Measurements from ENCODE around the gene UTS2. TPM values are rescaled to one million over a fixed set of nuclear protein-coding genes. Genes with fewer than 3 reads are reported as not detected.
A peak's percentile ranks its signal among the peaks of the same experiment; 100 is the strongest.

The UTS2 gene
- total RNA-seq, 2 experiments from 2014 or later, result 0.16 TPM; not detected in 1

DNA sequence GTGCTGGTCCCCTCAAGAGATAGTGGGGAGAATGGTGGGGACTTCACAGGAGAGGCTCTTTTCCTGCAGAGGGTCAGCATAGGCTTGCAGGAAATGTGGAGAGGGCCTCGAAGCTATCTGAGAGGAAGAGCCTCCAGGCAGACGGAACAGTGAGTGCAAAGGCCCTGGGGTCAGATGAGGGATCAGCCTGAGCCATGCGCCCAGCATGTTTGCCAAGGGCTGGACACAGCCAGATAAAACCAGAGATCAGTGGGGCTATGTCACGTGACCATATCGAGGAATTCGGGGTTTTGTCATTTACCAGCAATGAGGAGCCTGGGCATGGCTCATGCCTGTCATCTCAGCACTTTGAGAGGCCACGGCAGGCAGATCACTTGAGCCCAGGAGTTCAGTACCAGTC lies 6.5 kb upstream of the UTS2 start:
- Mint-ChIP-seq H3K9me3 (ENCODE audit: insufficient read depth) (no peaks in the 10 kb centered on the region), H3K27ac (no peak overlapping the region), H3K4me1 (ENCODE audit: low read depth) (no peaks in the 10 kb centered on the region), H3K27me3 (ENCODE audit: low read depth) (peaks cover 1% of the 10 kb centered on the region), H3K36me3 (ENCODE audit: low read depth) (no peaks in the 10 kb centered on the region), H3K4me3 (no peak overlapping the region)
- no peak for DNase-seq
- POLR2A ChIA-PET, result no interaction called here
- no peak for ATAC-seq
- CTCF ChIA-PET, result no interaction called here

DNA sequence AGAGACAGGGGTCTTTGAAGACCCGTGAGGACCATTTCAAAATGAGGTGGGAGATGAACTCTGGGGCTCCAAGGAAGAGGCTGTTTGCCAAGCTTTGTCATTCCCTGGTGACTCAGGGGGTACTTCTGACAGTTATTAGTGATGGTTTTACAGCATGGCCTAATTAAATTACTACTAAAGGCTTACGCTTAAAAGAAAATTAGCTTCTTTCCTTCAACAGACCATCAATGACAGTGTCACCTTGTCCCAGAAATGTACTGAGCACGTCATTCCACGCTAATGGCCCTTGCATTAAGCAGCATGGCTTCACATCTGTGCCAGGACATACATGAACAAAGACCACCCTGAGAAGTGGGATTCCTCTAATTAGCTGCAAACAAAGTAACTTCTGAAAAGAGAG lies 5.1 kb upstream of the UTS2 start:
- Mint-ChIP-seq H3K9me3 (ENCODE audit: insufficient read depth) (no peaks in the 10 kb centered on the region), H3K27me3 (ENCODE audit: low read depth) (peaks cover 7% of the 10 kb centered on the region), H3K4me1 (ENCODE audit: low read depth) (no peaks in the 10 kb centered on the region), H3K27ac (no peak overlapping the region), H3K4me3 (no peak overlapping the region), H3K36me3 (ENCODE audit: low read depth) (no peaks in the 10 kb centered on the region)
- ATAC-seq, result no peak
- ChIA-PET POLR2A (no interaction called here), CTCF (interaction anchor here (1.4 kb wide), 1 partner anchor 37 kb away, joined by 3 read pairs; no protein-coding TSS in a partner anchor)
- DNase-seq, result no peak

DNA sequence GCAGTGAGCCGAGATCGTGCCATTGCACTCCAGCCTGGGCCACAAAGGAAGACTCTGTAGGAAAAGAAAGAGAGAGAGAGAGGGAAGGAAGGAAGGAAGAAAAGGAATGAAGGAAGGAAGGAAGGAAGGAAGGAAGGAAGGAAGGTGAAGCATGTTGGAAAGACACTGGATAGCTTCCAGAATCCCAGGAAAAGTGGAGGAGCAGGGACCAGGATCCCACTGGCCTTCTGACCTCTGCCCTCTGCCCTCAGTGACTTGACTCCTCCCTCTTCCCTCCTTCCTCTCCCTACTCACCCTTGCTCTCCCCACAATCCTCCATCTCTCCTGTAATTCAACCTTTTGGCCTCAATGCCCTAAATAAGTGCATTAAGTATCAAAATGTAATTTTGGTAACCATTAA lies 4.1 kb upstream of the UTS2 start:
- H3K36me3 Mint-ChIP-seq (ENCODE audit: low read depth), result no peaks in the 10 kb centered on the region
- H3K4me3 Mint-ChIP-seq, result no peak overlapping the region
- no peak for ATAC-seq
- H3K9me3 Mint-ChIP-seq (ENCODE audit: insufficient read depth), result no peaks in the 10 kb centered on the region
- no peak overlapping the region for H3K27ac Mint-ChIP-seq
- POLR2A ChIA-PET, result no interaction called here
- no peak for DNase-seq
- CTCF ChIA-PET, result interaction anchor here (1.0 to 1.4 kb wide), 2 partner anchors 36 to 189 kb away, joined by 3 read pairs; no protein-coding TSS in a partner anchor
- no peaks in the 10 kb centered on the region for H3K4me1 Mint-ChIP-seq (ENCODE audit: low read depth)
- peaks cover 10% of the 10 kb centered on the region for H3K27me3 Mint-ChIP-seq (ENCODE audit: low read depth)

- CTCF ChIA-PET, result no interaction called here
- ATAC-seq, result no peak
- H3K27me3 Mint-ChIP-seq (ENCODE audit: low read depth), result peaks cover 12% of the 10 kb centered on the region
- H3K9me3 Mint-ChIP-seq (ENCODE audit: insufficient read depth), result no peaks in the 10 kb centered on the region
- POLR2A ChIA-PET, result no interaction called here
- H3K4me1 Mint-ChIP-seq (ENCODE audit: low read depth), result no peaks in the 10 kb centered on the region
- H3K4me3 Mint-ChIP-seq, result no peak overlapping the region
- no peak overlapping the region for H3K27ac Mint-ChIP-seq
- H3K36me3 Mint-ChIP-seq (ENCODE audit: low read depth), result no peaks in the 10 kb centered on the region
- DNase-seq, result no peak
Measured at GRCh38 chr1:7856345-7856744, 3.5 kb upstream of the UTS2 start.

DNA sequence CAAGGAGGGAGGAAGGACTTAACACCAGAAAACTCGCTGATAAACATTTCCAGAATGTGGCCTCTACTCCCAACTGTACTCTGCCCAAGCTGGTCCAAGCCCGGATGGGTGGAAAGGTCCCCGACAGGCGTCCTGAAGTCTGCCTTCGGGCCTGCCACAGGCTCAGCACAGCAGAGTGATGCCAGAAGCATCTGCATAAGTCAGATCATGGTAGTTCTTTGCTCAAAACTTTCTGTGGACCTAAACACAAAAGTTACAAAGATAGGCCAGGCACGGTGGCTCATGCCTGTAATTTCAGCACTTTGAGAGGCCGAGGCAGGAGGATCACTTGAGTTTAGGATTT lies 790 bp upstream of the UTS2 start:
- ChIA-PET CTCF (no interaction called here), POLR2A (no interaction called here)
- no peaks in the 10 kb centered on the region for H3K36me3 Mint-ChIP-seq (ENCODE audit: low read depth)
- no peak overlapping the region for H3K4me3 Mint-ChIP-seq
- peaks cover 13% of the 10 kb centered on the region for H3K27me3 Mint-ChIP-seq (ENCODE audit: low read depth)
- H3K27ac Mint-ChIP-seq, result no peak overlapping the region
- DNase-seq (no peak), ATAC-seq (no peak)
- no peaks in the 10 kb centered on the region for H3K4me1 Mint-ChIP-seq (ENCODE audit: low read depth)
- H3K9me3 Mint-ChIP-seq (ENCODE audit: insufficient read depth), result no peaks in the 10 kb centered on the region

GRCh38 chr1:7850786-7851185 lies 2.1 kb downstream of the UTS2 start:
- H3K27me3 Mint-ChIP-seq (ENCODE audit: low read depth), result peaks cover 17% of the 10 kb centered on the region
- POLR2A ChIA-PET, result no interaction called here
- no peak overlapping the region for H3K27ac Mint-ChIP-seq
- no peak for ATAC-seq
- H3K4me3 Mint-ChIP-seq, result no peak overlapping the region
- H3K36me3 Mint-ChIP-seq (ENCODE audit: low read depth), result no peaks in the 10 kb centered on the region
- H3K4me1 Mint-ChIP-seq (ENCODE audit: low read depth), result no peaks in the 10 kb centered on the region
- CTCF ChIA-PET, result interaction anchor here (1.2 to 1.5 kb wide), 2 partner anchors 10 to 49 kb away, joined by 3 read pairs; no protein-coding TSS in a partner anchor
- DNase-seq, result no peak
- no peaks in the 10 kb centered on the region for H3K9me3 Mint-ChIP-seq (ENCODE audit: insufficient read depth)

GRCh38 chr1:7847599-7847998 lies 5.3 kb downstream of the UTS2 start:
- no peak overlapping the region for H3K27ac Mint-ChIP-seq
- CTCF ChIA-PET, result interaction anchor here (0.6 to 1.2 kb wide), 2 partner anchors 26 to 180 kb away, joined by 3 read pairs; no protein-coding TSS in a partner anchor
- no peaks in the 10 kb centered on the region for H3K9me3 Mint-ChIP-seq (ENCODE audit: insufficient read depth)
- POLR2A ChIA-PET, result no interaction called here
- H3K27me3 Mint-ChIP-seq (ENCODE audit: low read depth), result peaks cover 8% of the 10 kb centered on the region
- DNase-seq (no peak), ATAC-seq (no peak)
- H3K4me1 Mint-ChIP-seq (ENCODE audit: low read depth), result peaks cover 7% of the 10 kb centered on the region
- H3K36me3 Mint-ChIP-seq (ENCODE audit: low read depth), result no peaks in the 10 kb centered on the region
- no peak overlapping the region for H3K4me3 Mint-ChIP-seq

DNA sequence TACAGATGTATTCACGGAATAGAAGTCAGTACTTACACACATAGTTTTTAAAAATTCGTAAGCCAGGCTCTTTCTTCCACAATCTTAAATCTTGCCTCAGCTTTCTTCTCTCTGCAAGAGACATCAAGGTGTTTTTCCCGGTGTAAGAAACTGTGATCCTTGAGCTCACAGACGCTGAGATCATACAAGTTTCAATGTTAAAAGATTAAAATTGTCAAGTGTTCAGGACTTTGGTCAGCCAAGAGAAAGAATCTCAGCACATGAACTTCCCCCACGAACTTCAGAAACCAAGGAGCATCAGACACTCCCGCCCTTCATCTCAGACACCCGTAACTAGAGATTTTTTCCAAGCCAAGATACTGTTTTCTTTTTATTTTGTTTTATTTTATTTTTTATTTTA lies 6.2 kb downstream of the UTS2 start:
- Mint-ChIP-seq H3K4me1 (ENCODE audit: low read depth) (peaks cover 9% of the 10 kb centered on the region), H3K9me3 (ENCODE audit: insufficient read depth) (no peaks in the 10 kb centered on the region), H3K27ac (no peak overlapping the region), H3K4me3 (no peak overlapping the region), H3K27me3 (ENCODE audit: low read depth) (peaks cover 7% of the 10 kb centered on the region), H3K36me3 (ENCODE audit: low read depth) (no peaks in the 10 kb centered on the region)
- CTCF ChIA-PET, result interaction anchor here (1.2 to 1.6 kb wide), 2 partner anchors 94 to 179 kb away, joined by 3 read pairs; no protein-coding TSS in a partner anchor
- POLR2A ChIA-PET, result no interaction called here
- no peak for DNase-seq
- ATAC-seq, result no peak

DNA sequence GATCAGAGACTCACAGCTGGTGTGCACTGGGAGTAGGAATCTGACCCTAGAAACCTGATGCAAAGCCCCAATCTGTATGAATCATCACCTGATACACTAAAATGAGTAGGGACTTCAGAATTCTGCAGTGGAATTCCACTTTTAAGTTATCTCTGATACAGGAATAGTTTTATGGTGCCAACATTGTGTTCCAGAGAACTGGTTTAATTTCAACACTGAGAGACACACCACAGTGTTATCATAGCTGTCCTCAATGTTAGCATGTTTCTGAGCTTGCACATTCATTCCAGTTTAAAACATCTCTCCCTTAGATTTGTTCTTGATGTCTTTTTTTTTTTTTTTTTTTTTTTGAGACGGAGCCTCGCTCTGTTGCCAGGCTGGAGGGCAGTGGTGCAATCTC lies 7.1 kb downstream of the UTS2 start:
- H3K27ac Mint-ChIP-seq, result no peak overlapping the region

DNA sequence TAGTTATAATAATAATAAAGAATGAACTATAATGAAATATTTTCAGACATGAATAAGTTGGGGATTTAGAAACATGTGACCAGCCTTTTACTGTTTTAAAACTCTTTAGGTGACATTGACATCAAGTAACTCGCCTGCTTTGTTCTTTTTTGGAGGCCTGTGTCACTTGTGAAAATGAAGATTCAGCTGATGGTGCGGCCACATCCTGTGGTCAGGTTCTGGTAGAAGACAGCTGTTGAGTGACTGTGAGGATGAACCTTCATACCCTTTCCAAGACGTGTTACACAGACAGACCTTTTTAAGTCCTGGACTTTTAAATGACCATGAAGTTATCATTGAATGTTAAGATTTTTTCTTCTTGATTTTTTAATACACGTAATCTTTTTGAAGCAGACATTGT lies 10.3 kb downstream of the UTS2 start:
- ChIA-PET POLR2A (no interaction called here), CTCF (no interaction called here)
- DNase-seq, result peak; percentile 69
- no peak for ATAC-seq
- Mint-ChIP-seq H3K4me3 (no peak overlapping the region), H3K27me3 (ENCODE audit: low read depth) (peaks cover 4% of the 10 kb centered on the region), H3K36me3 (ENCODE audit: low read depth) (peaks cover 18% of the 10 kb centered on the region), H3K4me1 (ENCODE audit: low read depth) (peaks cover 12% of the 10 kb centered on the region), H3K9me3 (ENCODE audit: insufficient read depth) (peaks cover 8% of the 10 kb centered on the region), H3K27ac (peak overlapping the region; percentile 55)

More for the DNA sequence above, 7.1 kb downstream of the UTS2 start:
- DNase-seq (no peak), ATAC-seq (no peak)
- H3K4me3 Mint-ChIP-seq, result no peak overlapping the region
- no peaks in the 10 kb centered on the region for H3K9me3 Mint-ChIP-seq (ENCODE audit: insufficient read depth)
- CTCF ChIA-PET, result interaction anchor here (1.6 kb wide), 1 partner anchor 93 kb away, joined by 3 read pairs; no protein-coding TSS in a partner anchor
- peaks cover 4% of the 10 kb centered on the region for H3K27me3 Mint-ChIP-seq (ENCODE audit: low read depth)
- POLR2A ChIA-PET, result no interaction called here
- peaks cover 12% of the 10 kb centered on the region for H3K4me1 Mint-ChIP-seq (ENCODE audit: low read depth)
- peaks cover 1% of the 10 kb centered on the region for H3K36me3 Mint-ChIP-seq (ENCODE audit: low read depth)

GRCh38 chr1:7839526-7839925 lies 13.3 kb downstream of the UTS2 start:
- H3K4me3 Mint-ChIP-seq, result no peak overlapping the region
- no peak overlapping the region for H3K27ac Mint-ChIP-seq
- peaks cover 24% of the 10 kb centered on the region for H3K36me3 Mint-ChIP-seq (ENCODE audit: low read depth)
- peaks cover 12% of the 10 kb centered on the region for H3K4me1 Mint-ChIP-seq (ENCODE audit: low read depth)
- H3K27me3 Mint-ChIP-seq (ENCODE audit: low read depth), result no peaks in the 10 kb centered on the region
- H3K9me3 Mint-ChIP-seq (ENCODE audit: insufficient read depth), result peaks cover 8% of the 10 kb centered on the region
- ChIA-PET CTCF (no interaction called here), POLR2A (no interaction called here)
- ATAC-seq, result no peak
- DNase-seq, result no peak

GRCh38 chr1:7838714-7839113 lies 14.2 kb downstream of the UTS2 start:
- no peak overlapping the region for H3K27ac Mint-ChIP-seq
- H3K4me1 Mint-ChIP-seq (ENCODE audit: low read depth), result peaks cover 12% of the 10 kb centered on the region
- DNase-seq (no peak), ATAC-seq (no peak)
- H3K4me3 Mint-ChIP-seq, result no peak overlapping the region
- POLR2A ChIA-PET, result no interaction called here
- H3K9me3 Mint-ChIP-seq (ENCODE audit: insufficient read depth), result peaks cover 8% of the 10 kb centered on the region
- peaks cover 24% of the 10 kb centered on the region for H3K36me3 Mint-ChIP-seq (ENCODE audit: low read depth)
- CTCF ChIA-PET, result no interaction called here
- no peaks in the 10 kb centered on the region for H3K27me3 Mint-ChIP-seq (ENCODE audit: low read depth)

- CTCF ChIA-PET, result interaction anchor here (0.7 to 1.3 kb wide), 2 partner anchors 12 to 34 kb away, joined by 3 read pairs; no protein-coding TSS in a partner anchor
- Mint-ChIP-seq H3K9me3 (ENCODE audit: insufficient read depth) (no peaks in the 10 kb centered on the region), H3K4me3 (no peak overlapping the region), H3K27ac (no peak overlapping the region), H3K4me1 (ENCODE audit: low read depth) (peaks cover 7% of the 10 kb centered on the region), H3K27me3 (ENCODE audit: low read depth) (no peaks in the 10 kb centered on the region), H3K36me3 (ENCODE audit: low read depth) (peaks cover 6% of the 10 kb centered on the region)
- POLR2A ChIA-PET, result no interaction called here
- no peak for ATAC-seq
- DNase-seq, result no peak
Measured at GRCh38 chr1:7833035-7833434, 19.8 kb downstream of the UTS2 start.
